ENCODE data around the gene C20orf202.

DNA sequence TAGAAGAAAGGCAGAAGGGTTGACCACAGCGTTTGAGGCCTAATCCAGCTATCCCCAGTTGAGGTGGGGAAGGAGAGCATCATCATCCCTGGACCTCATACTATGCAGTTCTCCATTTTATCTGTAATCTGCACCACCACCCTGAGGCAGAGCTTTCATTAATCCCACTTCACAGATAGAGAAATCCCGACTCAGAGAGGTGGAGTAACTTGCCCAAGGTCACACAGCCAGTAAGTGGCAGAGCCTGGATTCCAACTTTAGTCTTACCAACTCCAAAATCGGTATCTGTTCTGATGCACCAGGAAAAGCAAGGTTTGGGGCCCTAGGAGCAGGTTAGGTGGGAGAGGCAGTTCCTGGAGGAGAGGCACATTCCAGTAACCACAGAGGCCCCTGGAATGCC, 25.2 kb upstream of the C20orf202 start:
- TF ChIP-seq, protein P1, sequence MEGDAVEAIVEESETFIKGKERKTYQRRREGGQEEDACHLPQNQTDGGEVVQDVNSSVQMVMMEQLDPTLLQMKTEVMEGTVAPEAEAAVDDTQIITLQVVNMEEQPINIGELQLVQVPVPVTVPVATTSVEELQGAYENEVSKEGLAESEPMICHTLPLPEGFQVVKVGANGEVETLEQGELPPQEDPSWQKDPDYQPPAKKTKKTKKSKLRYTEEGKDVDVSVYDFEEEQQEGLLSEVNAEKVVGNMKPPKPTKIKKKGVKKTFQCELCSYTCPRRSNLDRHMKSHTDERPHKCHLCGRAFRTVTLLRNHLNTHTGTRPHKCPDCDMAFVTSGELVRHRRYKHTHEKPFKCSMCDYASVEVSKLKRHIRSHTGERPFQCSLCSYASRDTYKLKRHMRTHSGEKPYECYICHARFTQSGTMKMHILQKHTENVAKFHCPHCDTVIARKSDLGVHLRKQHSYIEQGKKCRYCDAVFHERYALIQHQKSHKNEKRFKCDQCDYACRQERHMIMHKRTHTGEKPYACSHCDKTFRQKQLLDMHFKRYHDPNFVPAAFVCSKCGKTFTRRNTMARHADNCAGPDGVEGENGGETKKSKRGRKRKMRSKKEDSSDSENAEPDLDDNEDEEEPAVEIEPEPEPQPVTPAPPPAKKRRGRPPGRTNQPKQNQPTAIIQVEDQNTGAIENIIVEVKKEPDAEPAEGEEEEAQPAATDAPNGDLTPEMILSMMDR (IDR thresholded peaks at IDR 0.05) = no peak
- TF ChIP-seq POLR2AphosphoS5 (IDR thresholded peaks at IDR 0.05; ENCODE audit: low read depth, low read length) (no peak), EP300 (IDR thresholded peaks at IDR 0.05; ENCODE audit: borderline replicate concordance in 1 of 2, low read depth in 1 of 2, low read length in 1 of 2) (no peak), SMC3 (IDR thresholded peaks at IDR 0.05; ENCODE audit: low read depth, low read length) (no peak), MXI1 (IDR thresholded peaks at IDR 0.05; ENCODE audit: low read depth, low read length) (no peak), TAF1 (IDR thresholded peaks at IDR 0.05; ENCODE audit: borderline replicate concordance, low read depth, low read length) (no peak), TCF12 (IDR thresholded peaks at IDR 0.05) (no peak), RFX5 (IDR thresholded peaks at IDR 0.05; ENCODE audit: low read length) (no peak)
- TF ChIP-seq, protein P2, sequence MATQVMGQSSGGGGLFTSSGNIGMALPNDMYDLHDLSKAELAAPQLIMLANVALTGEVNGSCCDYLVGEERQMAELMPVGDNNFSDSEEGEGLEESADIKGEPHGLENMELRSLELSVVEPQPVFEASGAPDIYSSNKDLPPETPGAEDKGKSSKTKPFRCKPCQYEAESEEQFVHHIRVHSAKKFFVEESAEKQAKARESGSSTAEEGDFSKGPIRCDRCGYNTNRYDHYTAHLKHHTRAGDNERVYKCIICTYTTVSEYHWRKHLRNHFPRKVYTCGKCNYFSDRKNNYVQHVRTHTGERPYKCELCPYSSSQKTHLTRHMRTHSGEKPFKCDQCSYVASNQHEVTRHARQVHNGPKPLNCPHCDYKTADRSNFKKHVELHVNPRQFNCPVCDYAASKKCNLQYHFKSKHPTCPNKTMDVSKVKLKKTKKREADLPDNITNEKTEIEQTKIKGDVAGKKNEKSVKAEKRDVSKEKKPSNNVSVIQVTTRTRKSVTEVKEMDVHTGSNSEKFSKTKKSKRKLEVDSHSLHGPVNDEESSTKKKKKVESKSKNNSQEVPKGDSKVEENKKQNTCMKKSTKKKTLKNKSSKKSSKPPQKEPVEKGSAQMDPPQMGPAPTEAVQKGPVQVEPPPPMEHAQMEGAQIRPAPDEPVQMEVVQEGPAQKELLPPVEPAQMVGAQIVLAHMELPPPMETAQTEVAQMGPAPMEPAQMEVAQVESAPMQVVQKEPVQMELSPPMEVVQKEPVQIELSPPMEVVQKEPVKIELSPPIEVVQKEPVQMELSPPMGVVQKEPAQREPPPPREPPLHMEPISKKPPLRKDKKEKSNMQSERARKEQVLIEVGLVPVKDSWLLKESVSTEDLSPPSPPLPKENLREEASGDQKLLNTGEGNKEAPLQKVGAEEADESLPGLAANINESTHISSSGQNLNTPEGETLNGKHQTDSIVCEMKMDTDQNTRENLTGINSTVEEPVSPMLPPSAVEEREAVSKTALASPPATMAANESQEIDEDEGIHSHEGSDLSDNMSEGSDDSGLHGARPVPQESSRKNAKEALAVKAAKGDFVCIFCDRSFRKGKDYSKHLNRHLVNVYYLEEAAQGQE (IDR thresholded peaks at IDR 0.05; ENCODE audit: low read depth, low read length) = no peak
- TF ChIP-seq, protein P3, sequence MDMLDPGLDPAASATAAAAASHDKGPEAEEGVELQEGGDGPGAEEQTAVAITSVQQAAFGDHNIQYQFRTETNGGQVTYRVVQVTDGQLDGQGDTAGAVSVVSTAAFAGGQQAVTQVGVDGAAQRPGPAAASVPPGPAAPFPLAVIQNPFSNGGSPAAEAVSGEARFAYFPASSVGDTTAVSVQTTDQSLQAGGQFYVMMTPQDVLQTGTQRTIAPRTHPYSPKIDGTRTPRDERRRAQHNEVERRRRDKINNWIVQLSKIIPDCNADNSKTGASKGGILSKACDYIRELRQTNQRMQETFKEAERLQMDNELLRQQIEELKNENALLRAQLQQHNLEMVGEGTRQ (IDR thresholded peaks at IDR 0.05; ENCODE audit: borderline replicate concordance, low read depth, low read length) = no peak

Measured in SK-N-SH (cell line).